ENCODE data around the gene PRICKLE1.

PRICKLE1 gene

DNA sequence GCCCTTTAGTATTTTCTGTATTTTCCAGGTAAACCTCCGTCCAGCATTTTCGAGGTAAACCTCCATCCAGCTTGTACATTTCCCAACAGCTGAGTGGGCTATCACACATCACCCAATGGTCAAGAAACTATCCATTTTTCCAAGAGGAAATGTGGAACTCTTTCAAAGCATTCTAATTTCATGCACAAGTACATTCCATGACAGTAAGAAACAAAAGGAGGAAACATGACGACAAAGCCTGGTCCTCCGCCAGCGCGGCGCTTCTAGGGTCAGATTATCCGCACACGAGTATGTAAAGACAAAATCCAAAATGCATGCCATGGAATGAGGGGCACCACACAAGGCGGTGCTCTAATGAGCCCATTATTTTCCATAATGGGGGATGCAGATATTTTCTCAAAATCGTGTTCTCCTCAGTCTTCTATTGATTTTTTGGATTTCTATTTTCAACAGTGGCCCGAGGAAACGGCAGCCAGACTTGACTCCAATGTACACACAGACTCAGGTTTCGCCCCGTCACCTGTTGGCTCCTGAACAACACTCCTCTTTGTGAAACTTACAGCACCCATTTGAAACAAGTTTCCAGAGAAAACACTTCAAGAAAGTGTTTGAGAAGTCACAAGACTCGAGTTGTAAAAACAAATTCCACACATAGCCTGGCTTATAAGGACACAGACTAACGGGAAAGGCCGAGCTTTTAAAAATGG is 107.4 kb downstream of the PRICKLE1 start:
- H3K4me3 ChIP-seq (replicated peaks in 1 of 2; ENCODE audit: low read depth in 2 of 2, low read length in 2 of 2), result peak overlapping the region; percentile 74 to 79
- DNase-seq (ENCODE audit: low read depth in 2 of 2), result peak; percentile 78 to 79
- TF ChIP-seq CTCF (IDR thresholded peaks at IDR 0.05; ENCODE audit: low read depth, low read length), result no peak

GRCh38 chr12:42481368-42481767 is 108.2 kb downstream of the PRICKLE1 start:
- no peak for TF ChIP-seq CTCF (IDR thresholded peaks at IDR 0.05; ENCODE audit: low read depth, low read length)
- DNase-seq (ENCODE audit: low read depth in 2 of 2), result no peak
- H3K4me3 ChIP-seq (replicated peaks in 1 of 2; ENCODE audit: low read depth in 2 of 2, low read length in 2 of 2), result no peak overlapping the region

GRCh38 chr12:42477941-42478340 is 111.6 kb downstream of the PRICKLE1 start:
- DNase-seq (ENCODE audit: low read depth in 2 of 2), result no peak
- TF ChIP-seq CTCF (IDR thresholded peaks at IDR 0.05; ENCODE audit: low read depth, low read length), result no peak
- H3K4me3 ChIP-seq (replicated peaks in 1 of 2; ENCODE audit: low read depth in 2 of 2, low read length in 2 of 2), result no peak overlapping the region

DNA sequence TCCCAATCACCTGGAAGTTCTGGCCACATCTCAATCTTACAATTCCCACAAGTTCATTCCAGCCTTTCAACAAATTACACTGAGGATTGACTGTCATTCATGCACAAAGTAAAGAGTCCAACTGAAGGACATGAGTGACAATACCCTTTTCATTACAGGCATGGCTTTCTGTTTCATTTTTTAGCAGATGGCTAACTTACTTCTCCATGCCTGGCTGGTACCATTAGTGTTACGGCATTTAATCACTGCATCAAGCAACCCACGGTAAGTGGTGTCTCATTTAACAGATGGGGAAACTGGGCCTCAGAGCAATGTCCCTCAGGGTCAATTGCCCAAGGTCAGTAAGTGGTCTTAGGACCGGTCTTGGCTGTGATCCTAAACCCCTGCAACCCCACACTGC is 114.4 kb downstream of the PRICKLE1 start:
- no peak for TF ChIP-seq CTCF (IDR thresholded peaks at IDR 0.05; ENCODE audit: low read depth, low read length)
- H3K4me3 ChIP-seq (replicated peaks in 1 of 2; ENCODE audit: low read depth in 2 of 2, low read length in 2 of 2), result no peak overlapping the region
- DNase-seq (ENCODE audit: low read depth in 2 of 2), result no peak

GRCh38 chr12:42474391-42474790 is 115.2 kb downstream of the PRICKLE1 start:
- peak in 1 of 2 donors; percentile 66 for DNase-seq (ENCODE audit: low read depth in 2 of 2)
- no peak for TF ChIP-seq CTCF (IDR thresholded peaks at IDR 0.05; ENCODE audit: low read depth, low read length)
- H3K4me3 ChIP-seq (replicated peaks in 1 of 2; ENCODE audit: low read depth in 2 of 2, low read length in 2 of 2), result no peak overlapping the region

- no peak for TF ChIP-seq CTCF (IDR thresholded peaks at IDR 0.05; ENCODE audit: low read depth, low read length)
- H3K4me3 ChIP-seq (replicated peaks in 1 of 2; ENCODE audit: low read depth in 2 of 2, low read length in 2 of 2), result no peak overlapping the region
- DNase-seq (ENCODE audit: low read depth in 2 of 2), result no peak
Measured at GRCh38 chr12:42473561-42473960, 116.0 kb downstream of the PRICKLE1 start.

GRCh38 chr12:42473130-42473529 is 116.4 kb downstream of the PRICKLE1 start:
- DNase-seq (ENCODE audit: low read depth in 2 of 2), result peak; percentile 36 to 68
- no peak for TF ChIP-seq CTCF (IDR thresholded peaks at IDR 0.05; ENCODE audit: low read depth, low read length)
- no peak overlapping the region for H3K4me3 ChIP-seq (replicated peaks in 1 of 2; ENCODE audit: low read depth in 2 of 2, low read length in 2 of 2)
